Endothelial cell of umbilical vein (primary cell): ENCODE results near the gene EXOC6.

Experiments
- CTCF ChIP-seq, 2 donors: IDR thresholded peaks; 1 replicate in 1 of 2; 2 replicates in 1 of 2; pipeline ENCODE4 v1.5.1; 2011; ENCODE audit warnings: low read length in 2 of 2, mild to moderate bottlenecking in 2 of 2, moderate library complexity in 2 of 2, control low read depth in 1 of 2, inconsistent platforms in 1 of 2, low read depth in 1 of 2; ENCODE audit not compliant: insufficient read depth in 1 of 2; ENCODE audit errors: extremely low read depth in 1 of 2
- EZH2 ChIP-seq: IDR thresholded peaks from 2 replicates; pipeline ENCODE4 v1.6.1; 2012; ENCODE audit warnings: borderline replicate concordance, low read depth, mild to moderate bottlenecking, moderate library complexity, low read length, inconsistent platforms; ENCODE audit not compliant: severe bottlenecking
- FOS ChIP-seq: IDR thresholded peaks from 2 replicates; pipeline ENCODE4 v1.6.1; 2011; ENCODE audit warnings: mild to moderate bottlenecking, low read length, moderate library complexity, borderline replicate concordance; ENCODE audit not compliant: insufficient read depth
- GATA2 ChIP-seq: IDR thresholded peaks from 2 replicates; pipeline ENCODE4 v1.7.0; 2011; ENCODE audit warnings: low read depth, mild to moderate bottlenecking, moderate library complexity, mixed read lengths, low read length; ENCODE audit not compliant: insufficient read length, insufficient read depth
- JUN ChIP-seq: IDR thresholded peaks from 2 replicates; pipeline ENCODE4 v1.6.1; 2011; ENCODE audit warnings: borderline replicate concordance, low read depth; ENCODE audit not compliant: insufficient read length, insufficient read depth
- MAX ChIP-seq: IDR thresholded peaks from 2 replicates; pipeline ENCODE4 v1.6.1; 2011; ENCODE audit not compliant: insufficient read depth, insufficient read length
- MYC ChIP-seq: IDR thresholded peaks from one replicate; pipeline ENCODE4 v1.6.1; 2011; ENCODE audit warnings: mild to moderate bottlenecking, low read depth, low read length
- POLR2A ChIP-seq: IDR thresholded peaks from 2 replicates; pipeline ENCODE4 v1.6.1; 2012; ENCODE audit warnings: low read depth, mild to moderate bottlenecking, control low read depth, low read length
- POLR2AphosphoS5 ChIP-seq: IDR thresholded peaks from 2 replicates; pipeline ENCODE4 v1.6.1; 2012; ENCODE audit warnings: low read depth, mild to moderate bottlenecking, control low read depth, low read length, moderate library complexity; ENCODE audit not compliant: insufficient read depth

- no peak for TF ChIP-seq MYC
- no peak for TF ChIP-seq CTCF (IDR thresholded peaks at IDR 0.05; ENCODE audit: extremely low read depth in 1 of 2, insufficient read depth in 1 of 2, low read depth in 1 of 2, low read length in 2 of 2)
- no peak for TF ChIP-seq POLR2A
- TF ChIP-seq EZH2, result no peak
- TF ChIP-seq FOS, result no peak
- no peak for TF ChIP-seq JUN
- no peak for TF ChIP-seq POLR2AphosphoS5
- no peak for TF ChIP-seq MAX
- TF ChIP-seq GATA2, result no peak
Observed at GRCh38 chr10:92844746-92845145, 3.6 kb upstream of the EXOC6 start.
